NCI-H1417 (cell line): ENCODE results near the gene IBA57.

ENCODE experiments used
- DNase-seq, 3 experiments: peaks; one replicate each; lab custom pipeline; 2025; lab: John Stamatoyannopoulos, UW

IBA57 gene

DNA sequence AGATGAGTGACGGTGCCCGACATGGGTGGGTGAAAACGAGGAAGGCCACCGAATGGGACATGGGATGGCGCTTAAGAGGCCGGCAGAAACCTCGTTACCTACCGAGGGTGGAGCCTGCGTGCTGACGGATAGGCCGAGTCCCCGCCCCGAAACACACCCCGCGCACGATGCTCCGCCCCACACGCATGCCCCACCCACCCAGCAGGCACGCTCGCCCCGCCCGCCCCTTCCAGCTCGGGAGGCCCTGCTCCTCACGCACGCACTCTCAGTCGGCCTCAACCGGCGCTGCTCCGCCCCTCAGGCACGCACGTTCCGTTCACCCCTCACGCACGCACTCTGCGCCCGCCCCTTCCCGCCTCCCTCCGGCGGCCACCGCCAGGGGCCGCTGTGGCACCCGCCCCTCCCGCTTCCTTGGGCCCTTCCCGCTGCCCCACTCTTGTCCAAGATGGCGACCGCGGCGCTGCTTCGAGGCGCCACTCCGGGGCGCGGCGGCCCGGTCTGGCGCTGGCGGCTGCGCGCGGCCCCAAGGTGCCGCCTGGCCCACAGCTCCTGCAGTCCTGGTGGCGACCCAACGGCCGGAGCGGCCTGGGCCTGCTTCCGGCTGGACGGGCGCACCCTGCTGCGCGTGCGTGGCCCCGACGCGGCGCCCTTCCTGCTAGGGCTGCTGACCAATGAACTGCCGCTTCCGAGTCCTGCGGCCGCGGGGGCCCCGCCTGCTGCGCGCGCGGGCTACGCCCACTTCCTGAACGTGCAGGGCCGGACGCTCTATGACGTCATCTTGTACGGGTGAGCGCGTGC lies at the start of gene IBA57:
TSS of gene IBA57 (plus strand) at position 433 of the 798 bp plus-strand sequence. CDS start at position 446, 13 bp downstream.
- peak; percentile 93 to 99 (median 98) for DNase-seq

DNA sequence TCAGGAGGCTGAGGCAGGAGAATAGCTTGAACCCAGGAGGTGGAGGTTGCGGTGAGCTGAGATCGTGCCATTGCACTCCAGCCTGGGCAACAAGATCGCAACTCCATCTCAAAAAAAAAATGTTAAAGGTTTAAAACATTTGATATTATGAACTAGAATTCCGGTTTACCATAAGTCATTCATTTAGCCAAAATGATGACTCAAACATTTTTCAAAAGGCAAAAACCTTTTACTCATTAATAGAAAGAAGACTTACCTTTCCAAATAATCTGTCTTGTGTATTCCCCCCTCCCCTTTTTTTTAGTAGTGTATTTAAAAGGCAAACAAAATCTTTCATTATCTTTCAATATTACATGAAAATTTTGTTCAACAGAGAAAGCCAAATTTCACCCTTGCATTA lies 48.3 kb upstream of the IBA57 start:
- no peak for DNase-seq

DNA sequence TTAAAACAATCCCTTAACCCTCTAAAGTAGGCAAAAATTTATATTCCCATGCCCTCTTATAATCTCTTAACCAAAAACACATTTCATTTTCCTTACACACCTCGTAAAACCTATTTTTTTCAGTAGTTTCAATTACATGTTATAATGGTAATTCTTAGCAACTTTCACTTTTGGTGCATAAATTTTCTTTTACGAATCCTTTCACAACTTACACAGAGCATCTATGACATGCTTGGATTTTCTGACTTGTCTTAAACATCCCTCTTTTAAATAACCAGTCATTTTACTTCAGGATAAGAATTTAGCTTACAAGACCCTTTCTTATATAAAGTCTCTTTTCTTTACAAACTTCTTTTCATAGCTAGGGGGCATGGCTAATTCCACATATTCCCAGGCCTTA lies 47.6 kb upstream of the IBA57 start:
- no peak for DNase-seq

DNA sequence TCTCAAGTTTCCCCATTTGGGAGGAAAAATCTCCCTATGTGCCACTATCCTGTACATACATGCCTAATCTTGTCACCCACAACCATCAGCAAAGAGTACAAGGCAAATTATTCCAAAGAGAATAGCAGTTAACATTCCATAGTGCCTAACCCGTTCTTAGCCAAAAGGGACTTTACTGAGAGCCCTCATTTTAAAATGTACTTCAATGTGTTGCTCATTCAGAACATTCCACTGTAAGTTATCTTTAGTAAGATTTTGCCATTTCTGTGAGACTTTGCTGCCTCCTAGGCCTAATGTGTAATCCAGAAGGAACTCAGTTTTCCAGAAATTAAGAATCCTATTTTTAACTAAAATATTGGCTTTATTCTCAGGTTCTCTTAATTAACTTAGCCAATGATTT lies 45.3 kb upstream of the IBA57 start:
- no peak for DNase-seq

DNA sequence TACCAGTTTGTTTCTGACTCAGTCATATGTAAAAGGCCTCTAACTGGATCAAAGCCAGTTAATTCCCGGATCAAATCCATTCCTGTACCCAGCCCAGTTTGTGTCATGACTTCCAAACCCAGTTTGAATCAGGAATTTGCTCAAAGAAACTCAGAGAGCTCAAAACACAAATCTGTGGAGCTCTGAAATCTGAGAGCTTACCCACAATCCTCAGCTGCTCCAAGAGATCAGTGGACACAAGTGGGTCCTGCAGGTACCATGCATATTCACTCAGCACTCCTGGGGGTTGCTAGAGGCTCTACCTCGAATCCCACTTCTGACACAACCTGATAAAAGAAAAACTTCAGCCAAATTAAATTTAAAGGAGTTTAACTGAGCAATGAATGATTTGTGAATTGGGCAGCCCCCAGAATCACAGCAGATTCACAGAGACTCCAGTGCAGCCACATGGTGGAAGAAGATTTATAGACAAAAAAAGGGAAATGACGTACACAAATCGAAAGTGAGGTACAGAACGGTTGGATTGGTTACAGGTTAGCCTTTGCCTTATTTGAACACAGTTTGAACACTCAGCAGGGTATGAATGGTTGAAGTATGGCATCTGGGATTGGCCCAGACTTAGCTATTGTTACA lies 44.6 kb upstream of the IBA57 start:
- no peak for DNase-seq

DNA sequence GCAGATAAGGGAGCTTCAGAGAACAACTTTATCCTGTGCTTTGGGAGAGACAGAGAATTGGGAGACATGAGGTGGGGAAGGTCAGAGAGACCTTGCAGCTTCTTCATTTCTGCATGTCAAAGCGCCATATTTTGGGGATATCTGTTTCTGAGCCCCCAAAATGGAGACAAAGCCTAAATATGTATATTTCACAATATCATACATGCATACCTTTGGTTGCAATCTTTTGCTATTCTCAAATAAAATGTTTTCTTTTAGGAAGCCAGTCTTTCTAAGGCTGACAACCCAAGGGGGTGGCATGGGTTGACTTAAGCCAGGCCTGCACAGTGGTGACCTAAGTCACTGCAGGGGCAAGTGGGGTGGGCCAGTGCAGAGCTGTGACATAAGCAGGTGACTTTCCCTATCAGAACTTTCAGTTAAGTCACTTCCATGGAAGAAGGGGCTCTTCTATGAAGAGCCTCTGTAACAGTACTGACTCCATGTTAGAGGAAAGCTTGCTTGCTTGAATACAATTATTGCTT lies 42.6 kb upstream of the IBA57 start:
- no peak for DNase-seq

DNA sequence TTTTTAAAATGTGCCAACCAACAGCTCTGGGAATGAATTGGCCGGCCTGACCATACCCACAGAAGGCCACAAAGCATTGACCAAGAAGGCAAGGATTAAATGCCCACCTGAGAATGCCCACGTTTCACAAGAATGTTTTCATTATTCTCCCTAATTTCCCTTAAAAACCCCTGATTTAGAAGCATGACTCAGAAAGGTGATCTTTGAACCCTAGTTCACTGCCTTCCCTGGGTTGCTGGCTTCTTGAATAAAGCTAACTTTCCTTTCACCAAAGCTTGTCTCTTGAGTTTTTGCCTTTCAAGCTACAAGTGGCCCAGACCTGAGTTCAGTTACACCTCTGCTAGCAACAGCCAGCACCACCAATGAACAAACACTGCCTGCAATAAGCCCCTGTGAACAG lies 42.1 kb upstream of the IBA57 start:
- DNase-seq: no peak

DNA sequence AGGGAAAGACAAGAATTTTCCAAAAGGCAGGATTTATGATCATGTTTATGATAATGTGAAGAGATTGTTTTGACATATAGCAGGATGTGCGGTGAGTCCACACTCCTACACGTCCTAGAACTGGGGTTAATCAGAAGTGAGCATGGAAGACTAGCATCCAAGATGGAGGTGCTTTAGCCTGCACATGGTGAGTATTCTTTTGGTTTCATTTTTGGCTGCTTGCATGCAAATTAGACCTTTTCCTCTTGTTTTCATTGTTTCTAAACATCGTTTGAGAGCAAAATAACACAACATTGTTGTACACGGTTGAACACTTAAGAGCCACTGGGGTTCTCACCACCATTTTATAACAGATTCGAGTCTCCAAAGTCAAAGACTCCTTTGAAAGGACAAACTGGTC lies 40.4 kb upstream of the IBA57 start:
- DNase-seq: no peak

DNA sequence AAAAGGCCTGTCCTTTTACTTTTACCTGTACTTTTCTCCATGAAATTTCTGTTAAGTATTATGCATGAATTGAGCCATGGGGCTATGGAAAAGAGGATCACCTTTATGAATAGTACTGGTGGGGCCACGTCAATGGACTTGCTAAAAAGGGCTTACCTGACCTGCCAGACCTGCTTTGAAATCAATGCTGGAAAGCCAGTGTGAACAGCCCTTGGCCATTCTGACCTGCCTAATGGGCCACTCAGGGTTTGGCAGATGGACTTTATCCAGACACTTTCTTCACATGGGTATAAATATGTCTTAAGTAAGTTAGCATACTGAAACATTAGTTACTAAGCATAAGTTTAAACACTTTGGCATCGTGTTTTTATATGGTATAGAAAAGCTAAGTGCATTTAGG lies 33.8 kb upstream of the IBA57 start:
- no peak for DNase-seq

DNA sequence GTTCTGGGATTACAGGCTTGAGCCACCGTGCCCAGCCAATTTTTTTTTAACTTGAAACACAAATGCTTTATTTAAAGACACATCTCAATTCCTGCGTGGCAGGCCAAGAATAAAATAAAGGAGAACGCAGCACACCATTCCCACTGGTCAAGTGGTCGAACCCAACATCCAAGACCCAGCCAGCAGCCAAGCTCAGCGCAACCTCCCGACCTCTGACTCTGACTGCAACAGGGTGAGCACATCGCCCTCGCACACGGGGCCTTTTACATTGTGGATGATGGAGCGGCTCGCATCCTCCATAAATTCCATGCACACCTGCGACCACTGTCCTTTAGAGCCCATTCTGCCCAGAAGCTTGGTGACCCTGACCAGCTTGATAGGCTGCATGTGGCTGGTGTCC lies 31.0 kb upstream of the IBA57 start:
- DNase-seq: no peak

DNA sequence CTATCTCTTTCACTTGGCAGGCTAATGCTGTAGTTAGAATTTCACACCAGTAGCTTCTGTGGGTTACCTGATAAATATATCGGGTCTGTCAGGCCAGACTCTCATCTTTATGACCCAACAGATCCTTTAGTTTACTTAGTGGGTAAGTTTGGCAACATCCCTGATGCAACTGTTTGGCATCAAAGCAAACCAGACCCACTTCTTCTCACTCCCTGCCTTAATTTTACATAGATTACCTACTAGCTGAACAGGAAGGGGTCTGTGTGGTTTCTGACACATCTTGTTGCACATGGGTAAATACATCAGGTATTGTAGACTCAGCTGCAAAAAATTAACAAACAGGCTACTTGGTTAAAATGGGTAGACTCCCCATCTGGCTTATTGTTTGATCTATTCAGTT lies 28.7 kb upstream of the IBA57 start:
- DNase-seq: no peak

DNA sequence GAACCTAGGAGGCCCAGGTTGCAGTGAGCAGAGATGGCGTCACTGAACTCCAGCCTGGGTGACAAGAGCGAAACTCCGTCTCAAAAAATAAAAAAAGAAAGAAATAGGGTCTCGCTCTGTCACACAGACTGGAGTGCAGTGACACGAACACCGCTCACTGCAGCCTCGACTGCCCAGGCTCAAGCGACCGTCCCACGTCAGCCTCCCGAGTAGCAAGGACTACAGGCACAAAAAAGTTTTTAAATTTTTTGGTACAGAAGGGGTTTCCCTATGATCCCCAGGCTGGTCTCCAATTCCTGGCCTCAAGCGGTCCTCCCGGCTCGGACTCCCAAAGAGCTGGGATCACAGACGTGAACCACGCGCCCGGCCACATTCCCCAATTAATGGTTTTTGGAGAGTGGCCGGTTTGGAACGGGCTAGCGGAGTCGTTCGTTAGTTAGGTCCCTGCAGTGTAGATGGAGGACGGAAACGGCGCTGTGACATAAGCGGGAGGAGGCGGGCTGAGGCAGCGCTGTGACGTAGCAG lies 26.1 kb upstream of the IBA57 start:
- no peak for DNase-seq

DNA sequence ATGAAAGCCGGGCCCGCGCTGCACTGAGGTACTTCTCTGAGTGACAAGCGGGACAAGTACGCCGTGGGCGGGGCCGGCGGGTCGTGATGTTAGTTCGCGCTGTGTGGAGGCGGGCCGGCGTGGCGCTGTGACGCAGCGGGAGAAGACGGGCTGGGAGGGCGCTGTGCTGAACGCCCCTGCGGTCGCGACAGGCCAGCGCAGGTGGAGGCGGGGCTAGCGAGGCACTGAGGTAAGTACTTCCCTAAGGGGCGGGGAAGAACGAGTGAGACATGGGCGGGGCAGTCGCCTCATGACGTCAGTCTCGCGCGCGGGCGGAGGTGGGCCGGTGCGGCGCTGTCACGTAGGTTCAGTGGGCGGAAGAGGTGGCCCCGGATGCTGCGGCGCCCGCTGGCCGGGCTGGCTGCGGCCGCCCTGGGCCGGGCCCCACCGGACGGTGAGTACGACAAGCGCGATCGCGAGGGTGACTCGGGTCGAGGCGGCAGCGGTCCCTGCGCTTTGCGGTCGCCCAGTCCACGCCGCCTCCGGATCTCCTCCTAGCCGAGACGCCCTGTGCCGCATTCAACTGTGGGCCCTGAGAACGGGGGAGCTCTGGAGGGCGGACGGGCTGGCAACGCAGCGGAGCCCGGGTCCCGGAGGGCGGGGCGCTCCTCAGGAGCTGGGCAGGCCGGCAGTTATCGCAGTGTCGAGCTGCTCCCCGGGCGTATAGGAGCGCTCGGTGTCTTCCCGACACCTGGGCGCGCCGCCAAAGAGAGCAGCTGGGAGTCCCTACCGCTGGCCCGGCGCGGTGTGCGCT lies 25.5 kb upstream of the IBA57 start, which contains the start of gene GUK1:
TSS of gene GUK1 (plus strand) at position 349 of the 793 bp plus-strand sequence. CDS start at position 373, 24 bp downstream.
- peak; percentile 96 to 99 (median 99) for DNase-seq

DNA sequence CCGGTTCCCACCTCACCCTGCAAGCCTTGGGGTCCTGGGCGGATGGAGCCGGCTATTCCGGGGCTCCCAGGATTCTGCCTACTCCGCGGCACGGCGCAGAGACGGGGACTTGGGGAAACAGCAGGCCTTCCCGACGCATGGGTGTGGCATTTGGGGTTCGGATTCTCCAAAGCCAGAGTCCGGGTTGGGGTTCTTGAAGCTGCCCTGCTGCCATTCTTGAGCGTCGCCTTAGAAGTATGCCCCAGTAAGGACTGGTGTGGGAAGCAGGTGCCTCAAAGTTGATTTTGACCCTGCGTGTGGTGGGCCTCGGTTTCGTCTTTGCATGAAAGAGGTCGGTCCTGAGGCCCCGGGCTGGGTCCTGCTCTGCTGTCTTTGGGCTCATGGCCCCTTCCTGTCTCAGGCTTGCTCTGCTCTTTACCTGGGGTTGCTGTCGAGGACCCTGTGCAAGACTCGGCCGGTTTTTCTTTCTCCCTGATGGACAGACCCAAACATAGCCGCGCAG lies 24.8 kb upstream of the IBA57 start:
- DNase-seq: no peak

DNA sequence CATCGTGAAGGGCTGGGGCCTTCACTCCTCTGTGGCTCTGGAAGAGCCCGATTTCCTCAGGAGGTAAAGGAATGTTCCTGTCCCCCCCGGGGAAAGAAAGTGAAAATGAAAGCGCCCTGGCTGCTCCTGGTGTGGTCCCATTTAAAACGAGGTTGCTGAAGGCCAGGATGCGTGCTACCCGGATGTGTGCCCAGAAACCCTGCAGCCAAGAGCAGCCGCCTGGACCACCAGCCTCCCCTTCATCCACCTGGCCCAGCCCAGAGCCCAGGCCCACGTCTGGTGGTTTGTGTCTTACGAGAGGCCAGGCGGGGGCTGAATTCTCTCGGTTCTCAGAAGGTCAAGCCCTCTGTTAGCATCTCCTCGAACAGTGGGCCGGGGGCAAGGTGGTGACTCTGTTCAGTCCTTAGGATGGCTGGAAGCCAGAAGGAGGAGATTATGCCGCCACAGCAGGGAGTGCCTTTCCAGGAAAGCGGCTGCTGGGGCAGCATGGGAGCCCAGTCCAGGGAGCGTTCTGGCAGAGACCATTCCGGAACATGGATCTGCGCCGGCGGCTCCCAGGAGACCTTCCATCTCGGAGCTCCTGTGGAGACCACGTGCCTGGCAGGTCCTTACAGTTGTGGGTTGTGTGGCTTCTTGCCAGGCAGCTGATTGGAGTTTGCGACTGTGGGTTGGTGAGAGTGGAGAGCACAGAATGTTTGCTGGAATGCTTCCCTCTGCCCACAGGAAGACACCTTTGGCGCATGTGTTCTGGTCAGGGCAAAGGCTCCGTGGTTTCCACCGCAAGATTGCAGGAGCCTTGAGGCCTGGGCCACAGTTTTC lies 24.2 kb upstream of the IBA57 start:
- DNase-seq: no peak

DNA sequence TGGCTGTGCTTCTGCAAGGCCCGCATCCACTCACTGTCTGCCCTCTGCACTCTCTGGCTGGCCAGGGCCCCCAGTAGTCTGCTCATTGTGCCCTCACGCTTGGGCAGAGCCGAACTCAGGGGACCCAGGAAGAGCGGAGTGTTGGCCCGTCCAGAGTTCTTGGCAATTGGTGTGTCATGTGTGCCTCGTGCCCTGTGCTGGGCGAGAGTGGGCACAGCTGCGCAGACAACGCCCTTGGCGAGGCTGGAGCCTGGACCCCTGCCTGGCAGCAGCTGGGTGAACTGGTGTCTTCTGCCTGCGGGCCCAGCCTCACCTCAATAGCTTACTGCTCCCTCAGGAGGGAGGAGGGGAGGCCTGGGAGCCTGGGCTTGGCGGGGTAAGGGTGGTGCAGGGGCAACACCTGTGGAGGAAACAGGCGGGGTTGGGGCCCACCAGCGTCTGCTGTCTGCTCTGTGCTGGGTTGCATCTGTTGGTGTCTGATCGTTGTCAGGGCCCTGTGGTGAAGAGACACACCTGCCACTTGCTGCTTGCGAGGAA lies 23.4 kb upstream of the IBA57 start:
- DNase-seq: no peak

DNA sequence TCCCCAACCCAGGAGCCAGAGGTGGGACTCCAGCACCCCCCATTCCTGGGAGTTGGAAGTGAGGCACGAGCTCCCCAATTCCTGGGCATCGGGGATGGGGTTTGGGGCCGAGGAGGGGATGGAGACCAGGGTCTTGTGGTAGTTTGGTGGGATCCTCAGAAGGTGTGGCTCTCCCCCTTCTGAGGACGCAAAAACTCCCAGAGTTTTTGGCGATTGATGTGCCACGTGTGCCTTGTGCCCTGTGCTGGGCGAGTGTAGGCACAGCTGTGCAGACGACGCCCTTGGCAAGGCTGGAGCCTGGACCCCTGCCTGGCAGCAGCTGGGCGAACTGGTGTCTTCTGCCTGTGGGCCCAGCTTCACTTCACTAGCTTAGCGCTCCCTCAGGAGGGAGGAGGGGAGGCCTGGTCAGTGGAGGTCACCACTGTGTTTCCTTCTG lies 22.9 kb upstream of the IBA57 start:
- DNase-seq: no peak

DNA sequence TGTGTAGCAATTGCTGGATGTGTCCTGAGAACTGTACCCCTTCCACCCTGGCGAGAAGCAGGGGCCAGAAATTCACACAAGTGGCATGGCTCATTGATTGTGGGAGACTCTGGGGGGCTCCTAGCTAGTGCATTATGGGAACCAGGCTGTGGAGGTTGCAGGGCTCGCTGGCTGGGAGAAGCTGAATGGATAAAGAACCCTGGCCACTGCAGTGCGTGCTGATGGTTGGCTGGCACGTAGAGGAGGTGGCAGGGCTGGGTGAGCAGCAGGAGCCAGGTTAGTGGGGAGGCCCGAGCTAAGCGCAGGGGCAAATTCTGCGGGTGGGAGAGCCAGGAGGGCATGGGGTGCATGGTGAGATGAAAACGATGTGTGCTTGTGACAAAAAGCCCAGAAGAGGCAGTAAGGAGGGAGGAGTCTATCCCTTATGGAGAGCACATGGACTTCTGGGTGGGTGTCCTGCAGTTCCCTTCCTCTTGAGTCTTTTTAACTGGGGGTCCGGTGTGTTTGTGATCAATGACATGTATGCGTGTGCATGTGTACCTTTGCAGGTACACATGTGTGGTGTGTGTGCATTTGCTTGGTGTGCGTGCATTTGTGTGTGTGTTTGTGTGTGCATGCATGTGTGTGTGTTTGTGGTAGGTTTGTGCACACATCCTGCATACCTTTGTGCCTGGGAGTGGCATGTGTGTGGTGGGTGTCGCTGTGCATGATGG lies 22.0 kb upstream of the IBA57 start:
- DNase-seq: no peak

DNA sequence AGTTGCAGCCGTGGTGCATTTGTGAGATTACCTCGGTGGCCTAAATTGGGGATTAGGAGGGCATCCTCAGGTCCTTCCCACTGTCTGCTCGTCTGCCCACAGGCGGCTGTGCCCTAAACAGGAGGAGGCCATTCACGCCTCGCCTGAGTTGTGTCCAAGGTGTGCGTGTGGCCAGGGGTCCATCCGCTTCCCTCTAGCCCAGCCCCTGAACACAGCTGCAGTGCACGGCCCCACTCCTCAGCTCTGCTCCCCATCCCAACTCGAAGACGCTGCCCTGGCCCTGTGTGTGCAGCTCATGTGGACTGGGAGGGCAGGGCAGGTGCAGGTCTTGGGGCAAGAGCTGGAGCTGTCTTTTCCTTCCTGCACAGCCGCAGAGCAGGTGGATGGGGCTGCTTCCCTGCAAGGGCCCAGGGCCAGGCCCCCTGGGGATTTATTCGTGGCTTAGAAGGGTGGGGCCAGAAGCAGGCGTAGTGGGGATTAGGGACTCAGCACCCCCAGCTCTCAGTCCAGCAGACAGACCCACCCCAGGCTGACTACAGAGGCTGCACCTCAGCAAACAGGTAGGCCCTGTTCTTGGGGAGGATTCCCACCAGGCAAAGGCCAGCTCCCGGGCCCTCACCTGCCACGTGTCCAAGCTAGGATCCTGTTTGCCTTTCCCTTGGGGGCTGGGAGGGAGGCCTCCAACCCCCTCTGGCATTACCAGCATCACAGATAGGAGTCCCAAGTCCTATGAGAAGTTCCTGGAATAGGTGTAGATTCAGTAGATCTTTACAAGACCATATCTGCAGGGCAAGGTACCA lies 21.2 kb upstream of the IBA57 start:
- no peak for DNase-seq
